ENCODE measurements around the gene AKAP12.

AKAP12 gene

DNA sequence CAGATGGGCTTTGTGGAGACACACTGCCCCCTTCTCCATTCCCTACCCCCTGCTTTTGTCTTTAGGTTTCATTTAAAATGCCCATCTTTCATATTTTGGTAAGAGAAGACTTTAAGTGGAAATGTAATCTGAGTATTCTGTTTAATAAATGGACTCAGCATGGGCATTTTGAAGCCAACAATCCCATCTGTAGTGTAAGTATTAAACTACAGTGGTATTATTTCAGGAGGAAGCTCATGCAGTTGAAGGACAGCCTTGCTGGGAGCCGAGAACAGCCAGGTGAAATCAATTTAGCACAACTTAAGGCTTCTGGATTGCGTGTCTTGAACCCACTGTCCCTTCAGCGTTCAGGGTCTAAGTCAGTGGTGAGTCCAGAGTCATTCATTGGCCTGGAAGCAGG, 63.5 kb downstream of the AKAP12 start:
- TF ChIP-seq, protein P1, sequence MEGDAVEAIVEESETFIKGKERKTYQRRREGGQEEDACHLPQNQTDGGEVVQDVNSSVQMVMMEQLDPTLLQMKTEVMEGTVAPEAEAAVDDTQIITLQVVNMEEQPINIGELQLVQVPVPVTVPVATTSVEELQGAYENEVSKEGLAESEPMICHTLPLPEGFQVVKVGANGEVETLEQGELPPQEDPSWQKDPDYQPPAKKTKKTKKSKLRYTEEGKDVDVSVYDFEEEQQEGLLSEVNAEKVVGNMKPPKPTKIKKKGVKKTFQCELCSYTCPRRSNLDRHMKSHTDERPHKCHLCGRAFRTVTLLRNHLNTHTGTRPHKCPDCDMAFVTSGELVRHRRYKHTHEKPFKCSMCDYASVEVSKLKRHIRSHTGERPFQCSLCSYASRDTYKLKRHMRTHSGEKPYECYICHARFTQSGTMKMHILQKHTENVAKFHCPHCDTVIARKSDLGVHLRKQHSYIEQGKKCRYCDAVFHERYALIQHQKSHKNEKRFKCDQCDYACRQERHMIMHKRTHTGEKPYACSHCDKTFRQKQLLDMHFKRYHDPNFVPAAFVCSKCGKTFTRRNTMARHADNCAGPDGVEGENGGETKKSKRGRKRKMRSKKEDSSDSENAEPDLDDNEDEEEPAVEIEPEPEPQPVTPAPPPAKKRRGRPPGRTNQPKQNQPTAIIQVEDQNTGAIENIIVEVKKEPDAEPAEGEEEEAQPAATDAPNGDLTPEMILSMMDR (IDR thresholded peaks at IDR 0.05): no peak

DNA sequence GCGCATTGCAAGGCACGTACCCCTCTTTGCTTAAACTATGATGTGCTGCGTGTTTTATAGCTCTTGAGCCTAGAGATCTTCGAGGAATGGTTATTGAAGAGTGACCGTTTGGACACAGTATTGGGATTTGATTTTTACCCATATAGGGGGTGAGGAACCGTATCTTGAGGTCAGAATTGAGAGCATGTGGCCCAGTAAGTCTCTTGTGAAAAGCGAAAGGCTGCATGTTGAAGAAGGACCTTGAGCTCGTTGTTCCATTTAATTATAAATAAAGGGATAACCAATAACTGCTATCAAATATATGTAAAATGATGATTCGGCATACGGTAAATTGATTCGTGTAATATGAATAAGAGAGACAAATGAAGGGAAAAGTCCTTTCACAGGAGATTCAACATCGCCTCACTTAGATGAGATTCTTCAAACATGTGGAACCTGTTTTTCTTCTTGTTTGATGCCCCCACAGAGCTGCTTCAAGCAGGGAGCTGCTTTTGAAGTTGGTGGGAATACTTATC, 66.6 kb downstream of the AKAP12 start:
- TF ChIP-seq, protein P1 (IDR thresholded peaks at IDR 0.05): no peak

DNA sequence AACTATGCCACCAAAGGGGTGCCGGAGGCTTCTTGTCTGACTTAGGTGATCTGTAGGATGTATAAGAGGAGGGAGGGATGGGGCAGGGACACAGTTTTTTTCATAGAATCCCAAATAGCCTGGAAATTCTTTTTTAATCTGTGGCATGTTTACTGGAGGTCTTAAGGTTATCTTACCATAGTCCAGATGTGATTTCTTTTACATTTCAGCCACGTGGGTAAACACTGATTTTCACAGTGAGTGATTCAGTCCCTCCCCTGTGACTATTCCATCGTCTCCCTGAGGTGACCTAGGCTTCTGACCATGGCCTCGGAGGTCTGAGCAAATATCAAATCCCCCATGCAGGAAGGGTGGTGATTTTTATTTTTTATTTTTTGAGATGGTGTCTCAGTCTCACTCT, 67.7 kb downstream of the AKAP12 start:
- TF ChIP-seq, protein P1 (IDR thresholded peaks at IDR 0.05): no peak

DNA sequence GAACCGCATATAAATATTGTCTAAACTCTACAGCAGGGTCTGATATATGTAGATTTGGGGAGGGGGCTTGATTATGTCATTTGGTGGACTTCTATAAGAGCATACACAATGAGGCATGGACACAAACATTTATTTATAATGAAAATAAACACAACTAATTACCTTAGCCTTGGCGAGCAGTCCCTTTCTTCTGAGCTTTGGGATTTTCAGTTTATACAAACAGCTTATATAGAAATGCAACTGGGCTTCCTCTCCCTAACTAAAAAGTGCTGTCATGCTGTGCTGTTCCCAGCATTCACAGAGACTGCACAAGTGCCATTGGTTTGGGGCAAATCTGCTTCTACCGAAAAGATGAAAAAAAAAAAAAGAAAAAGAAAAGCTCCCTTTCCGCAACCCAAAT, 69.9 kb downstream of the AKAP12 start:
- TF ChIP-seq, protein P1 (IDR thresholded peaks at IDR 0.05): no peak

DNA sequence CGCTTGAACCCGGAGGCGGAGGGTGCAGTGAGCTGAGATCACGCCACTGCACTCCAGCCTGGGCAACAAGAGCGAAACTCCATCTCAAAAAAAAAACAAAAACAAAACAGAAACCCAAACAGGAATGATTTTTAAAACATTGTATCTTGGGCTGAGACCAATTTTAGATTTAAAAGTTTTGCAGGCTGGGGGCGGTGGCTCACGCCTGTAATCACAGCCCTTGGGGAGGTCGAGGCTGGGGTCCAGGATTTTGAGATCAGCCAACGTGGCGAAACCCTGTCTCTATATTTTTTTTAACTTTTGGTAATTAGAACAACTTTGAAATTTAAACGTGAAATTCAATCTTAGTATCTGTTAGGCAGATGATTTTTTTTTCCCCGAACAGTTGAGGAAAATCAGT, 70.5 kb downstream of the AKAP12 start:
- TF ChIP-seq, protein P1 (IDR thresholded peaks at IDR 0.05): no peak

DNA sequence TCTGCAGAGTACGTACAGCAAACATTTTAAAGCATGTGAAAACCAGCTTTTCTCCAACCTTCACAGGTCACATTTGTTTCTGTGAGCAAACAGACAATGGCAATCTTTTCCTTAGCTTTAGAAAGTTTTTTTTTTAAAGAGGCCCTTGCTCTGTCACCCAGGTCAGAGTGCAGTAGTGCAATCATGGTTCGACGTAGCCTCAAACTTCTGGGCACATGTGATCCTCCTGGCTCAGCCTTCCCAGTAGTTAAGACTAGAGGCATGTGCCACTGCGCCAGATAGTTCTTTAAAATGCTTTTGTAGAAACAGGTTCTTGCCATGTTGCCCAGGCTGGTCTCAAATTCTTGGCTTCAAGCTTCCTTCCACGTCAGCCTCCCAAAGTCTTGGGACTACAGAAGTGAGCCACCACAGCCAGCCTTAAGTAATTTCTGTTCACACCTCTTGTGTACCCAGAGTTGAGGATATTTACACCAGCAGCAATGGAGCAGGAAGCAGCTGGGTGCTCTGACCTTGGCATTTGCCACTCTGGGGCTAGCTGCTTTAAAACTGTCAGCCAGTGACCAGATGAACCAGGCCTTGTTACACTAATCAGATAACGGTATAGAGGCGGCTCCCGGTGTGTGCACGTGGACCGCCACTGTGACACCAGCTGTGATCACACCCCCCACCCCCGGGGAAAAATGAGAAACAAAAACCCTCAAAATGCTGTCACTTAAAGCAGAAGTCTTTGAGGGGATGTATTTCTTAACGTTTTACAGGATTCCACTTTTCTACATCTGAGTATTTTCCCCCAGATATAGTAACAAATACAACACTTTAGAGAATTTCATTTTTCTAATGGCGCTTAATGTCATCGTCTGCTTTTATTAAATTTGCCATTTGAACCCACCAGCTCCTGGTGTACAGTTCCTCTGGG, 71.3 kb downstream of the AKAP12 start:
- TF ChIP-seq, protein P1 (IDR thresholded peaks at IDR 0.05): no peak

- TF ChIP-seq, protein P1 (IDR thresholded peaks at IDR 0.05): no peak
These were observed 73.3 kb downstream of the AKAP12 start for GRCh38 chr6:151313066-151313491.
